NCI-H748 (cell line): ENCODE data around the gene CHD8.

Experiments
- DNase-seq: peaks from one replicate; lab custom pipeline; 2025; ENCODE audit not compliant: unreplicated experiment; lab: John Stamatoyannopoulos, UW

The CHD8 gene

GRCh38 chr14:21369949-21370679 lies 85.8 kb downstream of the CHD8 start:
- DNase-seq = no peak

- no peak for DNase-seq
Observed at GRCh38 chr14:21367582-21368144, 88.3 kb downstream of the CHD8 start.

DNA sequence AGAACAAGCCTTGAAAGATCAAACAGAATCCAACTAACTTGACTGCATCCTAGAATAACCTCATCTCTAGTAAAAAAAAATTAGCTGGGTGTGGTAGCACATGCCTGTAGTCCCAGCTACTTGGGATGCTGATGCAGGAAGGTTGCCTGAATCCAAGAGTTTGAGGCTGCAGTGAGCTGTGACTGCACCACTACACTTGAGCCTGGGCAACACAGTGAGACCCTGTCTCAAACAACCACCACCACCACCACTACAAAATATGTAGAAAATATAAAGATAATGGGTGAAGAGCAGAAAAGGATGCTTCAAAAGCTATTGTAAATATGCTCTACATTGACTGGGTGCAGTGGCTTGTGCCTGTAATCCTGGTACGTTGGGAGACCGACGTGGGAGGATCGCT lies 99.4 kb downstream of the CHD8 start:
- DNase-seq = no peak

DNA sequence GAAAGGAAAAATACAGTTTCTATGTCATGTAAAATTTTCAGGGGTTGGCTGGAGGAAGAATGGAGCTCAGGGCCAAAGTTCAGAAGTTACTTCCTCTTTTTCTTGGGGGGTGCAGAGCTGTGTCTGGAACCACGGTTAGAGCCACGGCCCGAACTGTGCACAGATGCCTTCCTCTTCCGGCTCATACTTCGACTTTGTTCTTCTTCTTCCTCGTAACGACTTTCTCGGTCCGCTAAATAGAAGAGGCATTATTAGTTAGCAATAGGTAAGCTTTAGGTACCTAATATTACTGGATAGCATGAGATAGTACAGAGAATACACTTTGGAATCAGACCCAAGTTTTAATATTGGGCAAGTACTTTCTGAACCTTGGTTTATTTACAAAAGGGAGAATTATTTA lies 103.3 kb downstream of the CHD8 start:
- no peak for DNase-seq

DNA sequence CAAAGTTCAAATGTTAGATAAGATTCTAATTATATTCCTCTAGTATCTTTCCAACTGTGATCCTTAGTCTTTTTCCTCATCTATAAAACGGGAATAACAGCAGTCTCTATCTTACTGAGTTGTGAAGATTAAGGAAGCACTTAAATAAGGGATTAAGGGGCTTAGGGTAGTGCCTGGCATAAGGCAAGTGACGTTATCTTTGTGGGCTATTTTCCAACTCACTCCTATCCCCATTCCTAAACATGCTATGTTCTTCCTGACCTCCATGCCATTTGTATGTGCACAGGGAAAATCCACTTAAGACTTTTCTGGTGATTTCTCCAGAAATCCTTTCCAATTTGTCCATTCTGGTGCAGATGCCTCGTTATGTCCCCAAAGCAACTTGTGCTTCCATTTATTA lies 105.4 kb downstream of the CHD8 start:
- DNase-seq = no peak

GRCh38 chr14:21347201-21347600 lies 108.7 kb downstream of the CHD8 start:
- DNase-seq = no peak

- DNase-seq = no peak
Observed at GRCh38 chr14:21346532-21347135, 109.3 kb downstream of the CHD8 start.

DNA sequence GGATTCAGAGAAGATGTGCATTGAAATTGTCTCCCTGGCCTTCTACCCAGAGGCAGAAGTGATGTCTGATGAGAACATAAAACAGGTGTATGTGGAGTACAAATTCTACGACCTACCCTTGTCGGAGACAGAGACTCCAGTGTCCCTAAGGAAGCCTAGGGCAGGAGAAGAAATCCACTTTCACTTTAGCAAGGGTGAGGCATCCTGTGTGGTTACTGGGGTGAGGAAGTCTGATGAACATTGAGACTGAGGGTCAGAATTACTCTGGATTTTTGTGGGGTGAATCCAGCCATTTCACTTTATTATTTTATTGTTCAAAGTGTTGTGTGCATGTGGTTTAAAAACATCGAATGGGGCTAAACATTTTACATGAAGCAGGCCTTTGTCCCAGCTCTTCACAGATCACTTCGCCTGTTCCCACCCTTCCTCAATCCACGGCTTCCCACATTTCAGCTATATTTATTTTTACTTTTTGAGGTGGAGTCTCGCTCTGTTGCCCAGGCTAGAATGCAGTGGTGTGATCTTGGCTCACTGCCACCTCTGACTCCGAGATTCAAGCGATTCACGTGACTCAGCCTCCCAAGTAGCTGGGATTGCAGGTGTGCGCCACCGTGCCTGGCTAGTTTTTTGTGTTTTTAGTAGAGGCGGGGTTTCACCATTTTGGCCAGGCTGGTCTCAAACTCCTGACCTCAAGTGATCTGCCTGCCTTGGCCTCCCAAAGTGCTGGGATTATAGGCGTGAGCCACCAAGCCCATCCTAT lies 112.7 kb downstream of the CHD8 start:
- DNase-seq = no peak
